HL-60 (cell line): ENCODE measurements around the gene AFAP1.

Experiments used
- DNase-seq, 2 experiments: peaks; one replicate each; pipeline ENCODE4 v3.0.0-alpha.2; 2010 to 2020; ENCODE audit warnings: low read depth in 1 of 2, low spot score in 1 of 2
- H3K27ac ChIP-seq: fragments of 250-450 bp; sonication (Bioruptor Pico); replicated peaks from 2 replicates; pipeline ENCODE4 v1.5.1; 2020; ENCODE audit warnings: mild to moderate bottlenecking, moderate library complexity
- H3K27me3 ChIP-seq: fragments of 250-450 bp; sonication (Bioruptor Pico); 2 replicates; pipeline ENCODE4 v1.5.1; 2021; ENCODE audit warnings: mild to moderate bottlenecking, moderate library complexity; ENCODE audit not compliant: insufficient read depth, poor library complexity, severe bottlenecking
- H3K4me3 ChIP-seq: replicated peaks from 2 replicates; pipeline ENCODE4 v1.5.1; 2011; ENCODE audit warnings: mild to moderate bottlenecking, control low read depth, low read length; ENCODE audit not compliant: insufficient read depth
- GABPA ChIP-seq: IDR thresholded peaks from 2 replicates; pipeline ENCODE4 v1.6.1; 2012; ENCODE audit warnings: low read depth
- POLR2AphosphoS5 ChIP-seq: IDR thresholded peaks from 2 replicates; pipeline ENCODE4 v1.6.1; 2012; ENCODE audit warnings: low read depth
- REST ChIP-seq: IDR thresholded peaks from 2 replicates; pipeline ENCODE4 v1.6.1; 2012; ENCODE audit warnings: low read depth; ENCODE audit not compliant: insufficient replicate concordance
- SPI1 ChIP-seq: IDR thresholded peaks from 2 replicates; pipeline ENCODE4 v1.6.1; 2012; ENCODE audit warnings: low read depth, mild to moderate bottlenecking, borderline replicate concordance
- TF ChIP-seq, protein P1 (sequence below): IDR thresholded peaks from one replicate; pipeline ENCODE4 v1.5.1; 2011; ENCODE audit warnings: low read length, control low read depth, inconsistent platforms; ENCODE audit not compliant: insufficient read depth

Gene AFAP1

GRCh38 chr4:7960017-7960789, 20.5 kb upstream of the AFAP1 start:
- TF ChIP-seq REST (no peak), SPI1 (no peak), POLR2AphosphoS5 (no peak), GABPA (no peak)
- TF ChIP-seq, protein P1, sequence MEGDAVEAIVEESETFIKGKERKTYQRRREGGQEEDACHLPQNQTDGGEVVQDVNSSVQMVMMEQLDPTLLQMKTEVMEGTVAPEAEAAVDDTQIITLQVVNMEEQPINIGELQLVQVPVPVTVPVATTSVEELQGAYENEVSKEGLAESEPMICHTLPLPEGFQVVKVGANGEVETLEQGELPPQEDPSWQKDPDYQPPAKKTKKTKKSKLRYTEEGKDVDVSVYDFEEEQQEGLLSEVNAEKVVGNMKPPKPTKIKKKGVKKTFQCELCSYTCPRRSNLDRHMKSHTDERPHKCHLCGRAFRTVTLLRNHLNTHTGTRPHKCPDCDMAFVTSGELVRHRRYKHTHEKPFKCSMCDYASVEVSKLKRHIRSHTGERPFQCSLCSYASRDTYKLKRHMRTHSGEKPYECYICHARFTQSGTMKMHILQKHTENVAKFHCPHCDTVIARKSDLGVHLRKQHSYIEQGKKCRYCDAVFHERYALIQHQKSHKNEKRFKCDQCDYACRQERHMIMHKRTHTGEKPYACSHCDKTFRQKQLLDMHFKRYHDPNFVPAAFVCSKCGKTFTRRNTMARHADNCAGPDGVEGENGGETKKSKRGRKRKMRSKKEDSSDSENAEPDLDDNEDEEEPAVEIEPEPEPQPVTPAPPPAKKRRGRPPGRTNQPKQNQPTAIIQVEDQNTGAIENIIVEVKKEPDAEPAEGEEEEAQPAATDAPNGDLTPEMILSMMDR = no peak
- peaks cover 3% of the 10 kb centered on the region for H3K27me3 ChIP-seq
- DNase-seq = no peak
- H3K27ac ChIP-seq = no peak overlapping the region
- no peak overlapping the region for H3K4me3 ChIP-seq

- Histone ChIP-seq H3K4me3 (no peak overlapping the region), H3K27me3 (peaks cover 3% of the 10 kb centered on the region), H3K27ac (no peak overlapping the region)
- no peak for TF ChIP-seq POLR2AphosphoS5
- no peak for TF ChIP-seq SPI1
- no peak for TF ChIP-seq REST
- TF ChIP-seq, protein P1 = no peak
- no peak for TF ChIP-seq GABPA
- DNase-seq = no peak
Measured at GRCh38 chr4:7959078-7959477, 19.4 kb upstream of the AFAP1 start.

- no peak for DNase-seq
- no peak for TF ChIP-seq POLR2AphosphoS5
- no peak for TF ChIP-seq GABPA
- TF ChIP-seq, protein P1 = no peak
- no peak for TF ChIP-seq REST
- TF ChIP-seq SPI1 = no peak
- no peak overlapping the region for H3K27ac ChIP-seq
- peaks cover 3% of the 10 kb centered on the region for H3K27me3 ChIP-seq
- no peak overlapping the region for H3K4me3 ChIP-seq
Measured at GRCh38 chr4:7956934-7957656, 17.4 kb upstream of the AFAP1 start.
